Gastroesophageal sphincter (tissue), 3 donors: ENCODE results near the gene POLQ.
"Not testable (repeated sequence)": the region's sequence is repeated elsewhere in the genome, so short reads cannot be mapped to it uniquely, and the experiment has no call there.

Source experiments
- EP300 ChIP-seq: sonication (generic); formaldehyde crosslinking; IDR thresholded peaks from one replicate; pipeline ENCODE4 v1.6.1; 2017; ENCODE audit warnings: antibody characterized with exemption, mild to moderate bottlenecking
- POLR2A ChIP-seq, 2 donors: fragments of 450-650 bp; IDR thresholded peaks; one replicate each; pipeline ENCODE4 v1.6.1; 2017; ENCODE audit warnings: antibody characterized with exemption in 2 of 2, mild to moderate bottlenecking in 2 of 2, moderate library complexity in 1 of 2
- TF ChIP-seq, protein P1 (sequence below), 4 experiments: fragments of 200-600 bp in 2 of 4; fragments of 450-650 bp in 2 of 4; sonication (generic) in 1 of 4; IDR thresholded peaks; one replicate each; pipeline ENCODE4 v1.5.1; 2017 to 2019; ENCODE audit warnings: antibody characterized with exemption in 4 of 4, mild to moderate bottlenecking in 2 of 4, moderate library complexity in 2 of 4

DNA sequence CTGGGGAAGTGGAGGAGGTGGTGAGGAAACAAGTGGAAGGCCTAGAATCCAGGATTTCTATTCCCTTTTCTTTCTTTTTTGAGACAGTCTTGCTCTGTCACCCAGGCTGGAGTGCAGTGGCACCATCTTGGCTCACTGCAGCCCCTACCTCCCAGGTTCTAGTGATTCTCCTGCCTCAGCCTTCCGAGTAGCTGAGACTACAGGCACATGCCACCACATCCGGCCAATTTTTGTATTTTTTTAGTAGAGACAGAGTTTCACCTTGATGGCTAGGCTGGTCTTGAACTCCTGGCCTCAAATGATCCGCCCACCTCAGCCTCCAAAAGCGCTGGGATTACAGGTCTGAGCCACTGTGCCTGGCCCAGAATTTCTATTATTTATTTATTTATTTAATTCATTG lies 48.0 kb upstream of the POLQ start:
- TF ChIP-seq, protein P1, sequence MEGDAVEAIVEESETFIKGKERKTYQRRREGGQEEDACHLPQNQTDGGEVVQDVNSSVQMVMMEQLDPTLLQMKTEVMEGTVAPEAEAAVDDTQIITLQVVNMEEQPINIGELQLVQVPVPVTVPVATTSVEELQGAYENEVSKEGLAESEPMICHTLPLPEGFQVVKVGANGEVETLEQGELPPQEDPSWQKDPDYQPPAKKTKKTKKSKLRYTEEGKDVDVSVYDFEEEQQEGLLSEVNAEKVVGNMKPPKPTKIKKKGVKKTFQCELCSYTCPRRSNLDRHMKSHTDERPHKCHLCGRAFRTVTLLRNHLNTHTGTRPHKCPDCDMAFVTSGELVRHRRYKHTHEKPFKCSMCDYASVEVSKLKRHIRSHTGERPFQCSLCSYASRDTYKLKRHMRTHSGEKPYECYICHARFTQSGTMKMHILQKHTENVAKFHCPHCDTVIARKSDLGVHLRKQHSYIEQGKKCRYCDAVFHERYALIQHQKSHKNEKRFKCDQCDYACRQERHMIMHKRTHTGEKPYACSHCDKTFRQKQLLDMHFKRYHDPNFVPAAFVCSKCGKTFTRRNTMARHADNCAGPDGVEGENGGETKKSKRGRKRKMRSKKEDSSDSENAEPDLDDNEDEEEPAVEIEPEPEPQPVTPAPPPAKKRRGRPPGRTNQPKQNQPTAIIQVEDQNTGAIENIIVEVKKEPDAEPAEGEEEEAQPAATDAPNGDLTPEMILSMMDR (IDR thresholded peaks at IDR 0.05), result not testable (repeated sequence)
- not testable (repeated sequence) for TF ChIP-seq EP300; POLR2A (IDR thresholded peaks at IDR 0.05)
